GM06990 (cell line): Measurements from ENCODE around the gene CEP112.

Source experiments
- DNase-seq: peaks from one replicate; pipeline ENCODE4 v3.0.0-alpha.2; 2011; ENCODE audit not compliant: insufficient read length; ENCODE audit errors: extremely low read depth
- H3K27me3 ChIP-seq: replicated peaks from 2 replicates; pipeline ENCODE4 v1.6.0; 2011; ENCODE audit warnings: low read length; ENCODE audit not compliant: control insufficient read depth, insufficient read depth
- H3K36me3 ChIP-seq: 2 replicates; pipeline ENCODE4 v1.5.1; 2011; ENCODE audit warnings: low read length; ENCODE audit not compliant: control insufficient read depth, insufficient read depth
- H3K4me3 ChIP-seq: replicated peaks from 2 replicates; pipeline ENCODE4 v1.5.1; 2011; ENCODE audit warnings: low read depth, mild to moderate bottlenecking, control low read depth, low read length
- TF ChIP-seq, protein P1 (sequence below): IDR thresholded peaks from 2 replicates; pipeline ENCODE4 v1.5.1; 2011; ENCODE audit warnings: low read length, control low read depth, mild to moderate bottlenecking, inconsistent platforms; ENCODE audit not compliant: insufficient read depth, poor library complexity, severe bottlenecking

The CEP112 gene

DNA sequence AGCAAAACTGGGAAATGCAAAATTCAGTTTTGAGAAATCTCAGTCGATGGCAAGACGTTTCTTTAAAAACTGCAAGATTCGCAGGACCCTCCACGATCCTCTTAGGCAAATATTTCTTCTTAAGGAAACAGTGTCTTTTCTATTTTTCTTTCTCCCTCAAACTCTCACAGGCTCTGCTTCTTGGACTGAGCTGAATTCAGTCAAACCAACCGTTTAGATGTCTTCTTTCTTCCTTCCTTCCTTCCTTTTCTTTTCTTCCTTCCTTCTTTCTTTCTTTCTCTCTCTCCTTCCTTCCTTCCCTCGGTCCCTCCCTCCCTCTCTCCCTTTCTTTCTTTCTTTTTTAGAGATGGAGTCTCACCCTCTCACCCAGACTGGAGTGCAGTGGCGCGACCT lies 563.3 kb downstream of the CEP112 start:
- TF ChIP-seq, protein P1, sequence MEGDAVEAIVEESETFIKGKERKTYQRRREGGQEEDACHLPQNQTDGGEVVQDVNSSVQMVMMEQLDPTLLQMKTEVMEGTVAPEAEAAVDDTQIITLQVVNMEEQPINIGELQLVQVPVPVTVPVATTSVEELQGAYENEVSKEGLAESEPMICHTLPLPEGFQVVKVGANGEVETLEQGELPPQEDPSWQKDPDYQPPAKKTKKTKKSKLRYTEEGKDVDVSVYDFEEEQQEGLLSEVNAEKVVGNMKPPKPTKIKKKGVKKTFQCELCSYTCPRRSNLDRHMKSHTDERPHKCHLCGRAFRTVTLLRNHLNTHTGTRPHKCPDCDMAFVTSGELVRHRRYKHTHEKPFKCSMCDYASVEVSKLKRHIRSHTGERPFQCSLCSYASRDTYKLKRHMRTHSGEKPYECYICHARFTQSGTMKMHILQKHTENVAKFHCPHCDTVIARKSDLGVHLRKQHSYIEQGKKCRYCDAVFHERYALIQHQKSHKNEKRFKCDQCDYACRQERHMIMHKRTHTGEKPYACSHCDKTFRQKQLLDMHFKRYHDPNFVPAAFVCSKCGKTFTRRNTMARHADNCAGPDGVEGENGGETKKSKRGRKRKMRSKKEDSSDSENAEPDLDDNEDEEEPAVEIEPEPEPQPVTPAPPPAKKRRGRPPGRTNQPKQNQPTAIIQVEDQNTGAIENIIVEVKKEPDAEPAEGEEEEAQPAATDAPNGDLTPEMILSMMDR, result no peak
- no peak for DNase-seq
- no peak overlapping the region for H3K4me3 ChIP-seq
- H3K36me3 ChIP-seq, result no peaks in the 10 kb centered on the region
- no peaks in the 10 kb centered on the region for H3K27me3 ChIP-seq

DNA sequence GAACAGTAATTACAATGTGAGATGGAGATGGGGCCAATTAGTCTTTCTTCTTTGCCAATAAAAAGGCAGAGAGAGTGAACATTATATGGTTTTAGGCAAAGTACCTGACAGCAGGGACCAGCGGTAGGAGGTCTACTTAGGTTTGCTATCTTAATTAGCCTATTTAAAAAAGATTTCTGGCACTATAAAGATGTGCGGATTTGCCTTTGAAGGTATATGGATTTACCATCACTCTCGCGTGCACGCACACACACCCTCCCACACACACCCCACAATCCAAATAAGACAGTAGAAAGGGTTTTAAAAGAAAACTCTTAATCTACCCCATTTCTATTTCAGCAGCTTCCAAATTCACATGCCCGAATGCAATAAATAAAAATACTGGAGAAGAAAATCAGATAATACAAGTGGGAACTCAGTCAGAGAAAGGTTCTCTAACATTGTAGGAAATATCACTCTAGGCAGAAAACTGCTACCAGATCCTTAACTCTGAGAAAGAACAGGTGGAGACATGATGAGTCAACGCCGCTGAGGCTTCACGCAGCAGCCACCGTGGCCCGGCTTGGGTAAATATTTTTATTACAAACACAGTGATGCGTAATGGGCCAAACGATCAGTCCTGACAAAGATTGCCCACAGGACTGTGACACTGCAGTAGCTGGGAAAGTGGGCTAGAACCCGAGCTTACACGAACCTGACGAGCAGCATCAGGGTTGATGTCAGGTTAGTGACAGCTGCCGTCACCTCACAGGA lies 563.9 kb downstream of the CEP112 start:
- Histone ChIP-seq H3K36me3 (no peaks in the 10 kb centered on the region), H3K27me3 (no peaks in the 10 kb centered on the region), H3K4me3 (no peak overlapping the region)
- TF ChIP-seq, protein P1, result no peak
- DNase-seq, result no peak

DNA sequence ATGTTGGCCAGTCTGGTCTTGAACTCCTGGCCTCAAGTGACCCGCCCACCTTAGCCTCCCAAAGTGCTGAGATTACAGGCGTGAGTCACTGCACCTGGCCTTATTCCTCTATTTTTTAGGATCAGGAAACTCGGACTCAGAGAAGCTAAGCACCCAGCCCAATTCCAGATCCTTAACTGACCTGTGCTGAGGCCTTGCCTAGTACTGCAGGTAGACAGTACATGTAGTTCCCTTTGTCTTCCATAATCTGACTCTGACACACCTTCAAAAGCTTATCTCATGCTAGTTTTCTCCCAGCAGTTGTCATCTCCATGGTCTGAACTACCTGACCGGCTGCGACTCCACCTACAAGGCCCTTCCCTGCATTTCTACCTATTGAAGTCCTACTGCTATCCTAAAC lies 564.8 kb downstream of the CEP112 start:
- H3K36me3 ChIP-seq, result no peaks in the 10 kb centered on the region
- TF ChIP-seq, protein P1, result no peak
- no peaks in the 10 kb centered on the region for H3K27me3 ChIP-seq
- no peak overlapping the region for H3K4me3 ChIP-seq
- no peak for DNase-seq

DNA sequence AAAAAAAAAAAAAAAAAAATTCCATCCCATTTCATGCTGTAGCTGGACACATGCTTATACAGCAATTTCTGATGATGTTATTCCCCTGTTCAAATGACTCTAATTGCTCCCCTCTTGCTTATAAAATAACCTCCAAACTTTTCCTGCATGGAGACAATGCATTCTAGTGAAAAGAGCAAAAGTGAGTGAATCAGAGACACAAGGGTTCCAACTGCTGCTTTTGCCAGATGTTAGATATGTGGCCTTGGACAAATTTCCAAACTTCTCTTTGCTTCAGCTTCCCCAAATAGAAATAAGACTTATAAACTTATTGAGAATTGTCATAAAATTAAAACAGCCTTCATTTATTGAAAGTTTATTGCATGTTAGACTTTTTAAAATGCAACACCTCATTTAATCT lies 565.5 kb downstream of the CEP112 start:
- H3K36me3 ChIP-seq, result no peaks in the 10 kb centered on the region
- TF ChIP-seq, protein P1, result no peak
- DNase-seq, result no peak
- H3K27me3 ChIP-seq, result no peaks in the 10 kb centered on the region
- H3K4me3 ChIP-seq, result no peak overlapping the region

DNA sequence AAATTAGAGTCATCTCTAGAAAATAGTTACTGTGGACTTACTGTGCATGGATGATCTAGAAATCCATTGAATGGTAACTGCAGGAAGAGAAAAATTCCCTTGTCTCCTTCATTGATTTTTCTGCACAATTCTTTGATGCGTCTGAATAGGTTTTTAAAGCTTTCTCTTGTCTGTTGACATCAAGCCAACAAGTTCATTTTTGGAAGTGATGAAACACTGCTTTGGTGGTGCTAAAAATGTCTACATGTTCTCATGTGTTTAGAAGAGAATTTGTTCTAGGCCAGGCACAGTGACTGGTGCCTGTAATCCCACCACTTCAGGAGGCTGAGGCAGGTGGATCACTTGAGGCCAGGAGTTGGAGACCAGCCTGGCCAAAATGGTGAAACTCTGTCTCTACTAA lies 573.4 kb downstream of the CEP112 start:
- no peak overlapping the region for H3K4me3 ChIP-seq
- no peaks in the 10 kb centered on the region for H3K36me3 ChIP-seq
- TF ChIP-seq, protein P1, result no peak
- H3K27me3 ChIP-seq, result no peaks in the 10 kb centered on the region
- no peak for DNase-seq

DNA sequence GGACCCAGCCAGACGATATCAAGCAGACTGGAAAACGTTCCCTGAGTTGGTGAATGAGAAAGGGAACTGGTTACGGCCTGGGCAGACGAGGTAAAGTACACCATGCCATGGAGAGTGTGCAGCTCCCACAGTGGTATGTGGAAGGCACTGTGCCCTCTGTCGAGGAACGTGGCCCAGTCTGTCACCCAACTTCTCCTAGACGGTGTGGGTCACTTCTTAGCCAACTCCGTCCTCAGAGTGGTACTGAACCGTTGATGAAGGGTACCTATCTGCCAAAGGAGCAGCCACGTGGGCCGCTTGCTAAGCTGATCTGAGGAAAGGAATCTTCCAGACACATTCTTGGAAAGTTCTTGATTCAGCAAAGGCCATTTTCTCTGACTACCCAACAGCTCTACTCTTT lies 574.4 kb downstream of the CEP112 start:
- DNase-seq, result no peak
- H3K4me3 ChIP-seq, result no peak overlapping the region
- no peaks in the 10 kb centered on the region for H3K27me3 ChIP-seq
- no peaks in the 10 kb centered on the region for H3K36me3 ChIP-seq
- TF ChIP-seq, protein P1, result no peak
